RWPE1 (cell line): ENCODE results near the gene NXT2.
"Not testable (repeated sequence)": the region's sequence is repeated elsewhere in the genome, so short reads cannot be mapped to it uniquely, and the experiment has no call there.

ENCODE experiments used
- CTCF ChIA-PET: fragments of 350-600 bp; sonication (Branson Sonifier 250); formaldehyde crosslinking; extraction: SDS; loops from one replicate; lab custom pipeline; 2021; lab: Yijun Ruan, JAX
- POLR2A ChIA-PET: fragments of 400-600 bp; formaldehyde crosslinking; extraction: SDS; loops from one replicate; lab custom pipeline; 2020; ENCODE audit warnings: antibody characterized with exemption; ENCODE audit not compliant: low non-redundant PET; lab: Yijun Ruan, JAX
- DNase-seq: peaks from one replicate; pipeline ENCODE4 v3.0.0; 2012; ENCODE audit warnings: low spot score
- H3K27ac ChIP-seq: fragments of 450-650 bp; 2 replicates; pipeline ENCODE4 v1.5.1; 2017
- CTCF ChIP-seq: fragments of 450-650 bp; conservative IDR thresholded peaks from 2 replicates; pipeline ENCODE4 v1.5.1; 2017; ENCODE audit warnings: low read depth, mild to moderate bottlenecking

NXT2 gene

GRCh38 chrX:109553862-109554261, 17.2 kb downstream of the NXT2 start:
- POLR2A ChIA-PET, result no interaction called here
- no peak for DNase-seq
- CTCF ChIA-PET, result no interaction called here
- no peak overlapping the region for H3K27ac ChIP-seq
- no peak for TF ChIP-seq CTCF

GRCh38 chrX:109576083-109576482, 39.4 kb downstream of the NXT2 start:
- POLR2A ChIA-PET, DNase-seq, H3K27ac ChIP-seq, CTCF ChIA-PET: not testable (repeated sequence)

- DNase-seq, result no peak
- POLR2A ChIA-PET, result no interaction called here
- CTCF ChIA-PET, result no interaction called here
- no peak overlapping the region for H3K27ac ChIP-seq
- no peak for TF ChIP-seq CTCF
Measured at GRCh38 chrX:109577055-109577454, 40.4 kb downstream of the NXT2 start.

- ChIA-PET POLR2A (no interaction called here), CTCF (no interaction called here)
- no peak for TF ChIP-seq CTCF
- no peak for DNase-seq
- H3K27ac ChIP-seq, result no peak overlapping the region
Measured at GRCh38 chrX:109578916-109579315, 42.3 kb downstream of the NXT2 start.

- ChIA-PET POLR2A (no interaction called here), CTCF (no interaction called here)
- no peak overlapping the region for H3K27ac ChIP-seq
- DNase-seq, result no peak
- no peak for TF ChIP-seq CTCF
Measured at GRCh38 chrX:109585488-109585887, 48.8 kb downstream of the NXT2 start.

- ChIA-PET POLR2A (no interaction called here), CTCF (no interaction called here)
- DNase-seq, result no peak
- H3K27ac ChIP-seq, result no peak overlapping the region
- TF ChIP-seq CTCF, result no peak
Measured at GRCh38 chrX:109590176-109590575, 53.5 kb downstream of the NXT2 start.
